Spleen (tissue), 11 donors: Measurements from ENCODE around the gene ARNT2. TPM values are rescaled to one million over a fixed set of nuclear protein-coding genes. Genes with fewer than 3 reads are reported as not detected.
A peak's percentile ranks its signal among the peaks of the same experiment; 100 is the strongest.

Source experiments
- DNase-seq: peaks from one replicate; pipeline ENCODE4 v3.0.0-alpha.2; 2020
- H3K27ac ChIP-seq, 8 donors: fragments of 200-600 bp; sonication (generic) in 7 of 8; 1 replicate in 4 of 8; 2 replicates in 4 of 8; pipeline versions ENCODE4 v1.5.0 to v1.8.0; 2016 to 2021; ENCODE audit warnings: inconsistent platforms in 4 of 8, mild to moderate bottlenecking in 4 of 8, moderate library complexity in 1 of 8
- H3K27me3 ChIP-seq, 7 donors: fragments of 200-600 bp; sonication (generic) in 6 of 7; replicated peaks in 1 of 7; 1 replicate in 4 of 7; 2 replicates in 3 of 7; pipeline versions ENCODE4 v1.5.0 to v1.8.0; 2016 to 2021; ENCODE audit warnings: inconsistent platforms in 3 of 7, mild to moderate bottlenecking in 1 of 7
- H3K36me3 ChIP-seq, 6 donors: fragments of 200-600 bp; sonication (generic) in 5 of 6; 1 replicate in 4 of 6; 2 replicates in 2 of 6; pipeline versions ENCODE4 v1.5.0 to v1.8.0; 2016 to 2021; ENCODE audit warnings: inconsistent platforms in 2 of 6
- H3K4me1 ChIP-seq, 6 donors: fragments of 200-600 bp; sonication (generic) in 5 of 6; 1 replicate in 3 of 6; 2 replicates in 3 of 6; pipeline versions ENCODE4 v1.5.0 to v1.8.0; 2016 to 2021; ENCODE audit warnings: inconsistent platforms in 3 of 6
- H3K4me3 ChIP-seq, 8 donors: fragments of 200-600 bp; sonication (generic) in 7 of 8; 1 replicate in 4 of 8; 2 replicates in 4 of 8; pipeline versions ENCODE4 v1.5.0 to v1.8.0; 2016 to 2021; ENCODE audit warnings: inconsistent platforms in 4 of 8, mild to moderate bottlenecking in 4 of 8, moderate library complexity in 2 of 8
- H3K9me3 ChIP-seq, 8 donors: fragments of 200-600 bp; sonication (generic) in 7 of 8; 1 replicate in 4 of 8; 2 replicates in 4 of 8; pipeline versions ENCODE4 v1.5.0 to v1.8.0; 2016 to 2021; ENCODE audit warnings: inconsistent platforms in 4 of 8
- POLR2A ChIP-seq, 3 donors: fragments of 450-650 bp; IDR thresholded peaks; one replicate each; pipeline ENCODE4 v1.5.1; 2017; ENCODE audit warnings: antibody characterized with exemption in 3 of 3, mild to moderate bottlenecking in 1 of 3
- POLR2AphosphoS5 ChIP-seq, 3 donors: sonication (generic); formaldehyde crosslinking; IDR thresholded peaks; one replicate each; pipeline ENCODE4 v1.5.1; 2017; ENCODE audit warnings: antibody characterized with exemption in 3 of 3
- WGBS, 5 donors: extraction: QIAGEN DNeasy Blood & Tissue Kit in 3 of 5; methylation state at CpG; one replicate each; pipeline versions ENCODE4 v1.1.5 to v1.1.7; 2013 to 2018; 5-methylcytosine and 5-hydroxymethylcytosine counted together
- intact Hi-C: fragments of 100-400 bp; cut with DNase I; formaldehyde crosslinking; loops from one replicate; pipeline ENCODE4 v1.15.0; 2023; ENCODE audit warnings: low total_unique reads
- polyA plus RNA-seq, 3 donors: library from polyadenylated mRNA; stranded (reverse); fragments of 200-250 nt; gene quantifications; one replicate each; pipeline ENCODE4 v1.2.1, GENCODE V29; 2013
- total RNA-seq, 7 donors: library from RNA; depleted of rRNA in 3 of 7; stranded (reverse); fragments of >200 nt in 3 of 7; fragmentation: NEBNext Ultra II Directional in 4 of 7; extraction: Animal tissue kit (Norgen Biotek cat#: 25700) in 4 of 7; gene quantifications; one replicate each; pipeline versions ENCODE4 v1.1.0 to v1.2.1, GENCODE V29; 2016 to 2021
- TF ChIP-seq, protein P1 (sequence below), 11 experiments: fragments of 200-600 bp in 7 of 11; fragments of 450-650 bp in 4 of 11; sonication (generic) in 4 of 11; IDR thresholded peaks in 8 of 11; conservative IDR thresholded peaks in 3 of 11; 1 replicate in 7 of 11; 2 replicates in 4 of 11; pipeline versions ENCODE4 v1.4.0 to v1.8.0; 2016 to 2021; ENCODE audit warnings: antibody characterized with exemption in 11 of 11, inconsistent platforms in 4 of 11, mild to moderate bottlenecking in 1 of 11
- donor health status: healthy with polysubstance abuse.
- donor health status: DM: no; HTN: no; CAD: no; lungs with moderate emphysema.
- donor health status: DM: no; HTN: no; CAD: no.
- donor health status: Bipolar disorder and iron deficiency.
- donor health status: healthy.
- donor health status: DM: no; HTN: no; CAD: no.
- donor health status: DM: yes; HTN: yes; CAD: no.

ARNT2 gene
- total and polyA plus RNA-seq, 10 donors, result 1.9 to 12.3 (median 9.1) TPM

DNA sequence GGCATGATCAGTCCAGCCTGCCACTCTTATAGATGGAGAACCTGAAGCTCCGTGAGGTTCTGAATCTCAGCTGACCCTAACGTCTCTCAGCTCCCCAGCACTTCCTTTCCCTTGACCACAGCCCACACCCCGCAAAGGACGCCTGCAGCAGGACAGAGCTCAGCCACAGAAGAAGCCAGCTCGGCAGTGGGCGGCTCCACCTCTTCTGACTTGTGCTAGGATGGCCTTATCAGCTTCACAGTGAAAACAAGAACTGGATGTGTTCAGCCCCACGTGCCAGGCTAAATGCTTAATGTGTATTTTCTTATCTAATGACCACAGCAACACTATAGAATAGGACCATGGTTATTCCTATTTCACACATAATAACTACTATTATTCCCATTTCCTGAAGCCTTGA is 127.6 kb downstream of the ARNT2 start:
- Histone ChIP-seq H3K27me3 (peaks cover 0 to 11% (median 0%) of the 10 kb centered on the region in 7 donors), H3K36me3 (no peaks in the 10 kb centered on the region), H3K4me1 (peaks cover 0 to 12% (median 3%) of the 10 kb centered on the region in 6 donors), H3K27ac (peak overlapping the region in 5 of 8 donors; percentile 16 to 40 (median 30)), H3K4me3 (no peak overlapping the region), H3K9me3 (peaks cover 0 to 12% (median 6%) of the 10 kb centered on the region in 8 donors)
- DNase-seq, result no peak
- intact Hi-C loops, result no loop called here
- 34 to 52% (median 39%) methylated on average over 7 of the region's 7 CpGs for WGBS, 5 donors
- TF ChIP-seq, protein P1, sequence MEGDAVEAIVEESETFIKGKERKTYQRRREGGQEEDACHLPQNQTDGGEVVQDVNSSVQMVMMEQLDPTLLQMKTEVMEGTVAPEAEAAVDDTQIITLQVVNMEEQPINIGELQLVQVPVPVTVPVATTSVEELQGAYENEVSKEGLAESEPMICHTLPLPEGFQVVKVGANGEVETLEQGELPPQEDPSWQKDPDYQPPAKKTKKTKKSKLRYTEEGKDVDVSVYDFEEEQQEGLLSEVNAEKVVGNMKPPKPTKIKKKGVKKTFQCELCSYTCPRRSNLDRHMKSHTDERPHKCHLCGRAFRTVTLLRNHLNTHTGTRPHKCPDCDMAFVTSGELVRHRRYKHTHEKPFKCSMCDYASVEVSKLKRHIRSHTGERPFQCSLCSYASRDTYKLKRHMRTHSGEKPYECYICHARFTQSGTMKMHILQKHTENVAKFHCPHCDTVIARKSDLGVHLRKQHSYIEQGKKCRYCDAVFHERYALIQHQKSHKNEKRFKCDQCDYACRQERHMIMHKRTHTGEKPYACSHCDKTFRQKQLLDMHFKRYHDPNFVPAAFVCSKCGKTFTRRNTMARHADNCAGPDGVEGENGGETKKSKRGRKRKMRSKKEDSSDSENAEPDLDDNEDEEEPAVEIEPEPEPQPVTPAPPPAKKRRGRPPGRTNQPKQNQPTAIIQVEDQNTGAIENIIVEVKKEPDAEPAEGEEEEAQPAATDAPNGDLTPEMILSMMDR (IDR thresholded peaks at IDR 0.05 in 8 of 11, conservative IDR thresholded peaks at IDR 0.05 in 3 of 11), result no peak
- peak in 2 of 3 donors; percentile 5 to 56 for TF ChIP-seq POLR2AphosphoS5 (IDR thresholded peaks at IDR 0.05)

DNA sequence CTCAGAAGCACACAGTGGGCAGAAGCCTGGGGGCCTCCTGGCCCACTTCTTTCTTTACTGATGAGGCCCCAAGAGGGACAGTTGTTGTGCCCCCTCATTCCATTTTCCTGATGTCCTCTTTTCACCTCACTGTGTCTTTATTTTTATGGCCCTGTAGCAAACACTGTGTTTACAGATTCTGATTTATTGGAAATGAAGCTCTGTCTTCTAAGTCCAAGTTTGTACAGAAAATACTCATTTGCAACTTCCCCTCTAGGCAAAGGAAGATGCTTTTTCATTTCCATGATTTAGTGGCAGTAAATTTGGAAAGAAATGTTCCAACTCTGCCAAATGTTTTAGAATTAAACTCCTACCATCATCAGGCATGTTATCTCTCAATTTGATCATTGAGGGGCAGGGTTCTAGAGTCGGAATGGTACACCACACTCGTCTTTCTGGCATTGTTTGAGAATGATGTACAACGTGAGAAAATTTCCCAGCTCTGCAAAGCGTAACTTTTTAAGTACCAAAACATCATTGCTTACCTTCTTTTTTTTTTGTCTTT is 129.7 kb downstream of the ARNT2 start:
- Histone ChIP-seq H3K36me3 (no peaks in the 10 kb centered on the region), H3K9me3 (peaks cover 0 to 12% (median 6%) of the 10 kb centered on the region in 8 donors), H3K27me3 (peaks cover 0 to 14% (median 0%) of the 10 kb centered on the region in 7 donors), H3K4me1 (peaks cover 0 to 12% (median 3%) of the 10 kb centered on the region in 6 donors), H3K4me3 (no peak overlapping the region), H3K27ac (no peak overlapping the region)
- intact Hi-C loops, result no loop called here
- 84 to 93% (median 92%) methylated on average over 4 of the region's 4 CpGs for WGBS, 5 donors
- TF ChIP-seq POLR2AphosphoS5 (IDR thresholded peaks at IDR 0.05) (no peak), POLR2A (IDR thresholded peaks at IDR 0.05) (no peak)
- TF ChIP-seq, protein P1 (IDR thresholded peaks at IDR 0.05 in 8 of 11, conservative IDR thresholded peaks at IDR 0.05 in 3 of 11), result no peak
- no peak for DNase-seq

DNA sequence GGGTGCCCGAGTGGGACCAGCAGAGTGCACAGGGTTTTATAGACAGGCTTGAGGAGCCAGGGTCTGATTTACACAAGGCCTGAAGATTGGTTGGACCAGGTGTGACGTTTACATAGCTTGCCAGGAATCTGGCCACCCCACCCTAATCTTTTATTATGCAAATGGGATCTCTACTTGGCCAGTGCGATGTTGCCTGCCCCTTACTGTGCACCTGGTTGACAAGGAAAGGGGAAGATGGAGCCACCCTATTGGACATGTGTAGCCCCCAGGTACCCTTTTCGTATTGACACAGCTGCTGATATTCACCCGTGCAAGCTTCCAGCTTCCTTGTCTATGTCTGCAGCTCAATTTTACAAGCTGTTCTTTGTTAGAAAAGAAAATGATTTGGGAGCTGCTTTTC is 132.0 kb downstream of the ARNT2 start:
- whole genome bisulfite sequencing, 5 donors, result 68 to 87% (median 77%) methylated on average over 5 of the region's 5 CpGs

DNA sequence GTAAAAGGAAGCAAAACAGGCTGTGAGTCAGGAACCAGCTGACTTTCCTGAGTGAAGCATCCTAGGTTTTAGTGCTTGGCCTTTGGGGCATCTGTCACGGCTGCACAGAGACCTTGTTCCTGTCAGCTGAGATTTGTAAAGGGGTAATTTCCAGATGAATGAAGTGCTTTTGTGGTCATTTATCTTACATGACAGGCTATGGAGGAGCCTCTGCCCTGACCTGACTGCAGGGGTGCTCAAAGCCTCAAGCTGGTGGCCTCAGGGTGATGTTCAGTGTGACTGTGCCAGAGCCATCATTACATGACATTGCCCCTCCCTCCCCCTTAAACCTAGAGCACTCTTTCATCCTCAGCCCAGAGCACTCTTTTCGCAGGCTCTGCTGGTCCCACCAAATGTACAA is 132.5 kb downstream of the ARNT2 start:
- Histone ChIP-seq H3K27ac (no peak overlapping the region), H3K4me3 (no peak overlapping the region), H3K9me3 (peaks cover 0 to 12% (median 6%) of the 10 kb centered on the region in 8 donors), H3K36me3 (no peaks in the 10 kb centered on the region), H3K27me3 (peaks cover 0 to 8% (median 0%) of the 10 kb centered on the region in 7 donors), H3K4me1 (peaks cover 0 to 4% (median 0%) of the 10 kb centered on the region in 6 donors)
- 67 to 89% (median 75%) methylated on average over 2 of the region's 2 CpGs for WGBS, 5 donors
- no peak for DNase-seq
- TF ChIP-seq POLR2A (IDR thresholded peaks at IDR 0.05) (no peak), POLR2AphosphoS5 (IDR thresholded peaks at IDR 0.05) (peak in 1 of 3 donors; percentile 43)
- intact Hi-C loops, result no loop called here

More for the DNA sequence above, 132.0 kb downstream of the ARNT2 start:
- Histone ChIP-seq H3K36me3 (no peaks in the 10 kb centered on the region), H3K9me3 (peaks cover 0 to 12% (median 6%) of the 10 kb centered on the region in 8 donors), H3K27me3 (peaks cover 0 to 13% (median 0%) of the 10 kb centered on the region in 7 donors), H3K4me3 (no peak overlapping the region), H3K4me1 (peaks cover 0 to 7% (median 2%) of the 10 kb centered on the region in 6 donors), H3K27ac (no peak overlapping the region)
- TF ChIP-seq, protein P1 (IDR thresholded peaks at IDR 0.05 in 8 of 11, conservative IDR thresholded peaks at IDR 0.05 in 3 of 11), result no peak
- TF ChIP-seq POLR2AphosphoS5 (IDR thresholded peaks at IDR 0.05), result no peak
- intact Hi-C loops, result no loop called here
- no peak for DNase-seq
